NCI-H69 (cell line): ENCODE measurements around the gene OR12D3.
"Not testable (repeated sequence)": the region's sequence is repeated elsewhere in the genome, so short reads cannot be mapped to it uniquely, and the experiment has no call there.

Experiments used
- DNase-seq: peaks from one replicate; lab custom pipeline; 2025; lab: John Stamatoyannopoulos, UW

The OR12D3 gene, protein sequence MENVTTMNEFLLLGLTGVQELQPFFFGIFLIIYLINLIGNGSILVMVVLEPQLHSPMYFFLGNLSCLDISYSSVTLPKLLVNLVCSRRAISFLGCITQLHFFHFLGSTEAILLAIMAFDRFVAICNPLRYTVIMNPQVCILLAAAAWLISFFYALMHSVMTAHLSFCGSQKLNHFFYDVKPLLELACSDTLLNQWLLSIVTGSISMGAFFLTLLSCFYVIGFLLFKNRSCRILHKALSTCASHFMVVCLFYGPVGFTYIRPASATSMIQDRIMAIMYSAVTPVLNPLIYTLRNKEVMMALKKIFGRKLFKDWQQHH

GRCh38 chr6:29375191-29375590 lies at the start of gene OR12D3:
Gene OR12D3, minus strand, starts transcription at chr6:29375291. Its CDS starts 4 bp downstream, at chr6:29375287.
- DNase-seq = no peak

DNA sequence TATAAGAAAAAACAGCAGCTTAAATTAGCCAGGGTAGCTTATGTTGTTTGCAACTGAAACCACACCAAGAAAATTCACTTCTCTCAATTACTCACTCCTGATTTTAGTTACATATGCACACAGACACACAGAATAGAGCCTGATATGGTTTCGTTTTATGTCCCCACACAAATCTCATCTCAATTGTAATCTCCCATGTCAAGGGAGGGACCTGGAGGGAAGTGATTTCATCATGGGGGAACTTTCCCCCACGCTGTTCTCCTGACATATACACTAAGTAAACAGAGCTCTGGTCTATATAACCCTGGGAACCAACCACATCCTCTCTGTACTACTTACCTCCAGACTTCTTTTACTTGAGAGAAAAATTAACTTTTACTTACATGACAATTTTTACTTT lies 49.5 kb upstream of the OR12D3 start:
- no peak for DNase-seq

- no peak for DNase-seq
Measured at GRCh38 chr6:29424168-29424567, 49.1 kb upstream of the OR12D3 start.

- DNase-seq = no peak
Measured at GRCh38 chr6:29419516-29419915, 44.4 kb upstream of the OR12D3 start.

DNA sequence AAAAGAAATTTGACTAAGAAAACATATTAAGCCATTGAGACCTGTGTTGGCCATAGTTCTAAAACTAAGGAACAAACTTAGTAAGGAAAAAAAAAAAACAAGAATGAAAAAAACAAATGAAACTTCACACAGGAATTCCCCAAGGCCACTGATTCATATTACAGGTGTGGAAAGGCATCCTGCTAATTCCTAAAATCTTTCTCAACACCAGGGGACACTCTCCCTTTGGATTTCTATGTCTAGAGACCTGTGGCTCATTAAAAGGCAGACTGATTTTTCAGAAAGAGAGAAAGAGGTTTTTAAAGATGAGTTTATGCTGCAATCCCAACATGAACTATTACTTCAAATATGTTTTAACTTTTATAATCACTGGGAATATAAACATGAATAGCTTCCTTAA lies 39.5 kb upstream of the OR12D3 start, which contains the start of gene OR12D1:
Gene OR12D1 (plus strand): TSS at position 341 of the 400 bp plus-strand sequence.
- no peak for DNase-seq

DNA sequence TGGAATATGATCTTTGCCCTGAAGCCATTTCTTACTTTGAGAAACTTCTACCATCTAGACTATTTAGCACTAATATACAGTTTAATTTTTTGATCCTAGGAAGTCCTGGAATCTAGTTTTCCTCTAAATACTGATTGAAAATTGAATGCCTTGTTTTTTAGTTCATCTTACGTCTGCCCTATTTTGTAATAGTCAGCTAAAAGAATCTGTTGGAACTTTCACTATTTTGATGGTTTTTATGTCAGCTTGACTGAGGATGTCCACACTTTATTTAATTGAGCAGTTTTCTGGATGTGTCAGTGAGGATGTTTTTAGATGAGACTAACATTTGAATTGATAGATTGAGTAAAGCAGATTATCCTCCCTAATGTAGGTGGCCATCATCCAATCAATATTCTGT lies 28.7 kb upstream of the OR12D3 start:
- no peak for DNase-seq

DNA sequence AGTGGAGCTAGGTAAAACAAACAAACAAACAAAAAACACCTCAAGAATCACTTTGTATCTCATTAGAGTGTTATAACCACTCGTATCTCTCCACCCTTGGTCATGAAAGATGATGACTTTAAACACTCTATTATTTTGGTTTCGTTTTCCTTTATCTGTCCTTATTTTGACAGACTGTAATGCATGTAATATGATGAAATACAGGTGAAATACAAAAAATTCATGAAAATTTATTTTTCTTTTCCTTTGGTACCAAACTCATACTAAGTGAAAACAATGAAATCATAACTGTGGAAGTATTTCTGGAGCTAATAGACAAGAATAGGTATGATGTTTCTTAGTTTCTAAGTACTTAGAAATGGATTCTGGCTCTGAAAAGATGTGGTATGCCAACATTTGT lies 24.4 kb upstream of the OR12D3 start:
- no peak for DNase-seq

- no peak for DNase-seq
Measured at GRCh38 chr6:29395331-29395730, 20.2 kb upstream of the OR12D3 start, which contains the start of gene OR12D2. Gene OR12D2, plus strand, starts transcription at chr6:29395631. Its CDS starts 1,069 bp downstream, at chr6:29396700.

DNA sequence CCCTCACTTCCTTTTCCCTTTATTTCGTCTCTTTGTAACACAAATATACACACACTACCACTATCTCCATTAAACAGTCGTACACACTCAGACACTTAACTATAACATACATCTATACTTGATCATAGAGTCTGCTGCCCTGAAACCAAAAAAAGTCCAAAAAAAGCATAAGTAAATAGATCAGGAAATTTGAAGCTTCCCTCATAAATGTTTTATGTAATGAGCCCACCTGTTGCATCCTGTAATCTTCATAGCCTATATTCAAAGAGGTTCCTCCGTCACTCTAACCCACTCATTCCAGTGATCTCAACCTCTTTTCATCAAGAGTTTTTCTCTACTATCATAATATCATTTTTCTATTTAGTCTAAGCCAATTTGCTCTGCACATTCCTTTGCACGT lies 13.4 kb upstream of the OR12D3 start:
- no peak for DNase-seq

DNA sequence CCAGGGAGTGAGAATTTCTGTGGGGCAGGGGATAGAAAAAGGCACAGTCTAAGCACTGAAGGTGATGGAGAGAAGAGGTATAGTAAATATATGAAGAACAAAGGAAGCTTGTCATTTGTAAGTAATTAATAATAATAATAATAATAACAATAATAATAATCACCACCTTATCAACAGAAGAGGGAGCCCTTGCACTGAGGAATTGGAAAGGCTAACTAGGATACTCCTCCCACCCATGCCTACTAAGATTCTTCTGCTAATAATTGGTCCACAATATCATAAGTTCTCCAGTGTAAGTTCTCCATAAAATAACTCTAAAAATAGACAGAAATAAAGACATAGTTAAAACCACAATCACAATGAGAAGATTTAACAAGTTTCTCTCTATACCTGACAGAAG lies 912 bp upstream of the OR12D3 start:
- no peak for DNase-seq

GRCh38 chr6:29368765-29369164 lies 6.3 kb downstream of the OR12D3 start, which contains the start of gene OR5V1:
Gene OR5V1, minus strand, starts transcription at chr6:29368865. Its CDS starts 12,670 bp downstream, at chr6:29356195.
- no peak for DNase-seq

- DNase-seq = no peak
Measured at GRCh38 chr6:29355603-29356002, 19.5 kb downstream of the OR12D3 start.

DNA sequence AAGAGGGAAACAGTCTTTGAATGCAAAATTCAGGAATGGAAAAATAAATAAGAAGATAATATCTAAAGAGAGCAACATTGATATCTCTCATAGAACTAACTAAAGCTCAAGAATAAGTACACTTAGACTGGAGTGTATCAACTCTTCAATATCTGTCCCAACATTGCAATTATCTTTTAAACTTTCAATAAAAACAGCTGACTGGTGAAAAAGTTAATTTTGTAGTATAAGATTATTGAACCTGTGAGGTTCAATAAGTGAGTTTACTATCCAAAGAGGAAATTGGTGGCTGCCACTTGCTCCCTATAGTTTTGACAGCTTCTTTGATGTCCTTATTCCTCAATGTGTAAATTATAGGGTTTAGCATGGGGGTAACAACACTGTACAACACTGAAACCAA lies 20.1 kb downstream of the OR12D3 start:
- no peak for DNase-seq

GRCh38 chr6:29349348-29349747 lies 25.7 kb downstream of the OR12D3 start:
- DNase-seq = not testable (repeated sequence)

DNA sequence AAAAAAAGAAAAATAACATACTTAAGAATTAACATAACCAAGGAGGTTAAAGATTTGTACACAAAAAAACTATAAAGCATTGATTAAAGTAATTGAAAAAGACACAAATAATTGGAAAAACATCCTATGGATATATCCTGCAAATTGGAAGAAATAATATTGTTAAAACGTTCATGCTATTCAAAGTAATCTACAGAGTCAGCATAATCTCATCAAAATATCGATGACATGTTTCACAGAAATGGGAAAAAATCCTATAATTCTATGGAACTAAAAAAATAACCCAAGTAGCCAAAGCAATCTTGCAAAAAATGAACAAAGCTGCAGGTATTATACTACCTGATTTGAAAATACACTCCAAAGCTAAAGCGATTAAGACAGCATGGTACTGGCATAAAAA lies 29.7 kb downstream of the OR12D3 start:
- no peak for DNase-seq

GRCh38 chr6:29336269-29336668 lies 38.8 kb downstream of the OR12D3 start:
- DNase-seq = no peak

GRCh38 chr6:29332676-29333075 lies 42.4 kb downstream of the OR12D3 start:
- no peak for DNase-seq

DNA sequence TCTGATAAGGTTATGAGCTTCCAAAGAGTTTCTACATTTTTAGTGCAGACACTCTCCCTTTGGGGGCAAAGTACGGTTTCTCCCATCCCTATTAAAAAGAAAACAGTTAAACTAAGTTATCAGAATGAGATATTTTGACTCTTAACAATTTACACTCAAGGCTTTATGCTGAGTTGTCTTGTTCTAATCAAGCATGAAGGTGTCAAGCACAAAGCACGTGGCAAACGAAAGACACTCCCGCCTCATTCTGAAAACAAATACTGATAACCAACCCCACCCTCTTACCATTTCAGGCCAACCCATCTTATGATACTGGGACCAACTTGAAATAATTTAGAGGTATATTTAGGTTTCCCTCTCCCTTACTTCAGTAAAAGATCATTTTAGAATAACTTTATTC lies 49.3 kb downstream of the OR12D3 start:
- DNase-seq = no peak
